Measurements from ENCODE around the gene MTARC2.

The MTARC2 gene

GRCh38 chr1:220785166-220786056, 37.3 kb downstream of the MTARC2 start:
- DNase-seq (ENCODE audit: low spot score), result no peak

GRCh38 chr1:220786057-220786336, 37.9 kb downstream of the MTARC2 start:
- TF ChIP-seq, protein P1, sequence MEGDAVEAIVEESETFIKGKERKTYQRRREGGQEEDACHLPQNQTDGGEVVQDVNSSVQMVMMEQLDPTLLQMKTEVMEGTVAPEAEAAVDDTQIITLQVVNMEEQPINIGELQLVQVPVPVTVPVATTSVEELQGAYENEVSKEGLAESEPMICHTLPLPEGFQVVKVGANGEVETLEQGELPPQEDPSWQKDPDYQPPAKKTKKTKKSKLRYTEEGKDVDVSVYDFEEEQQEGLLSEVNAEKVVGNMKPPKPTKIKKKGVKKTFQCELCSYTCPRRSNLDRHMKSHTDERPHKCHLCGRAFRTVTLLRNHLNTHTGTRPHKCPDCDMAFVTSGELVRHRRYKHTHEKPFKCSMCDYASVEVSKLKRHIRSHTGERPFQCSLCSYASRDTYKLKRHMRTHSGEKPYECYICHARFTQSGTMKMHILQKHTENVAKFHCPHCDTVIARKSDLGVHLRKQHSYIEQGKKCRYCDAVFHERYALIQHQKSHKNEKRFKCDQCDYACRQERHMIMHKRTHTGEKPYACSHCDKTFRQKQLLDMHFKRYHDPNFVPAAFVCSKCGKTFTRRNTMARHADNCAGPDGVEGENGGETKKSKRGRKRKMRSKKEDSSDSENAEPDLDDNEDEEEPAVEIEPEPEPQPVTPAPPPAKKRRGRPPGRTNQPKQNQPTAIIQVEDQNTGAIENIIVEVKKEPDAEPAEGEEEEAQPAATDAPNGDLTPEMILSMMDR (IDR thresholded peaks at IDR 0.05; ENCODE audit: extremely low read depth, missing control alignments), result no peak
- DNase-seq (ENCODE audit: low spot score), result no peak

More at GRCh38 chr1:220785166-220786056, 37.3 kb downstream of the MTARC2 start:
- TF ChIP-seq, protein P1 (IDR thresholded peaks at IDR 0.05; ENCODE audit: extremely low read depth, missing control alignments), result no peak

GRCh38 chr1:220786337-220787068, 38.4 kb downstream of the MTARC2 start, which contains the start of gene MTARC1:
MTARC1 (plus strand) TSS chr1:220786913; CDS start chr1:220786945, 32 bp downstream.
- DNase-seq (ENCODE audit: low spot score), result peak; percentile 29
- TF ChIP-seq, protein P1 (IDR thresholded peaks at IDR 0.05; ENCODE audit: extremely low read depth, missing control alignments), result no peak

GRCh38 chr1:220787069-220787619, 39.0 kb downstream of the MTARC2 start:
- DNase-seq (ENCODE audit: low spot score), result no peak
- TF ChIP-seq, protein P1 (IDR thresholded peaks at IDR 0.05; ENCODE audit: extremely low read depth, missing control alignments), result no peak

DNA sequence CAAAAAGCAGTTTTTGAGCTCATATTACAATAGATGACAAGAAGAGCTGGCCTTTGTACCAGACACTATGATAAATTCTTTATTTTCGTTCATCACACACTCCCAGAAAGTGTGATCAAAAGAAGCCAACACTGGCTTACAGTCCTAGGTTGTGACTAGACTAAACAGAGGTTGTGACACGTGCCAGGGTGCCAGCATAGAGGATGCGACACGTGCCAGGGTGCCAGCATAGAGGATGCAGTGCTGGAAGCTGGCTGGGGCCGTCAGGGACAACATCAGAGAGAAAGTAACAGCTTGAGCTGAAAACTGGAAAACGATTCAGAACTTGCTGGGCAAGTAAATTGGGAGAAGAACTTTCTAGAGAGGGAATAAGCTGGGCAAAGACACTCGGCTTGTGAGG, 40.8 kb downstream of the MTARC2 start:
- TF ChIP-seq, protein P1 (IDR thresholded peaks at IDR 0.05; ENCODE audit: extremely low read depth, missing control alignments), result no peak
- DNase-seq (ENCODE audit: low spot score), result no peak

DNA sequence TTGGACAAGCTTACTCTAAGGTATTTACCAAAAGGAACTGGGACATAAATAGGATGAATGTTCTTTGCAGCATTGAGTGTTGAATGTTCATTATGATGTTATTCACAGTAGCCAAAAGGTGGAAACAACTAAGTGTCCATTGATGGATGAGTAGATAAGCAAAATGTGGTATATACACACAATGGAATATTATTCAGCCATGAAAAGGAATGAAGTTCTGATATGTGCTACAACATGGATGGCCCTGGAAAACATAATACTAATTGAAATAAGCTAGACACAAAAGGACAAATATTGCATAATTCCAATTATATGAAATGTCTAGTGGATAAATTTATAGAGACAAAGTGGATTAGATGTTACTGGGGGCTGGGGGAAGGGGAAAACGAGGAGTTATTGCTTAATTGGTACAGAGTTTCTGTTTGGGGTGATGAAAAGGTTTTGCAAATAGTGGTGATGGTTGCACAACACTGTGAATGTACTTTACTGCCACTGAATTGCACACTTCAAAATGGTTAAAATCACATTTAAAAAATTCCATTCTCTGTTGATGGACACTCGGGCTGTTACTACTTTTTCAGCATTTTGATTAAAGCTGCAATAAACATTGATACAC, 41.5 kb downstream of the MTARC2 start:
- TF ChIP-seq, protein P1 (IDR thresholded peaks at IDR 0.05; ENCODE audit: extremely low read depth, missing control alignments), result no peak
- DNase-seq (ENCODE audit: low spot score), result no peak
